Measurements from ENCODE around the gene CERS6. TPM values are rescaled to one million over a fixed set of nuclear protein-coding genes. Genes with fewer than 3 reads are reported as not detected.

The CERS6 gene
- total and polyA plus RNA-seq, 2 donors from 2014 or later, result 9.4 to 18.8 TPM

- FAIRE-seq (no peak), DNase-seq (peak in 2 of 5 donors; percentile 31 to 53)
- Histone ChIP-seq H3K4me3 (ENCODE audit: low read length in 3 of 3) (peak overlapping the region; percentile 91 to 97 (median 94)), H3K4me1 (ENCODE audit: control insufficient read depth in 2 of 3, insufficient read depth in 2 of 3, low read depth in 1 of 3, low read length in 3 of 3) (peaks cover 3% of the 10 kb centered on the region in 3 donors), H3K27ac (ENCODE audit: low read depth in 2 of 2, low read length in 2 of 2) (peak overlapping the region; percentile 9 to 85), H3K36me3 (ENCODE audit: control insufficient read depth in 2 of 3, insufficient read depth in 3 of 3, low read length in 3 of 3) (no peaks in the 10 kb centered on the region), H3K9me3 (ENCODE audit: control insufficient read depth in 2 of 3, insufficient read depth in 1 of 3, low read length in 3 of 3) (no peaks in the 10 kb centered on the region), H3K9ac (ENCODE audit: low read length in 3 of 3) (peak overlapping the region; percentile 78 to 88 (median 83)), H3K27me3 (ENCODE audit: control insufficient read depth, insufficient read depth, low read length) (no peaks in the 10 kb centered on the region)
- no peak for TF ChIP-seq CTCF (IDR thresholded peaks at IDR 0.05; ENCODE audit: borderline replicate concordance, extremely low read depth, insufficient read depth)
- intact Hi-C loops (cut with DNase I), result no loop called here
These were observed 1.3 kb downstream of the CERS6 start for GRCh38 chr2:168457190-168457895.

- no peak overlapping the region for H3K27ac ChIP-seq (ENCODE audit: low read depth in 2 of 2, low read length in 2 of 2)
- no peak overlapping the region for H3K9ac ChIP-seq (ENCODE audit: low read length in 3 of 3)
- H3K4me1 ChIP-seq (ENCODE audit: control insufficient read depth in 2 of 3, insufficient read depth in 2 of 3, low read depth in 1 of 3, low read length in 3 of 3), result peaks cover 3% of the 10 kb centered on the region in 3 donors
- no peaks in the 10 kb centered on the region for H3K36me3 ChIP-seq (ENCODE audit: control insufficient read depth in 2 of 3, insufficient read depth in 3 of 3, low read length in 3 of 3)
- no peak for TF ChIP-seq CTCF (IDR thresholded peaks at IDR 0.05; ENCODE audit: borderline replicate concordance, extremely low read depth, insufficient read depth)
- intact Hi-C loops (cut with DNase I), result no loop called here
- H3K27me3 ChIP-seq (ENCODE audit: control insufficient read depth, insufficient read depth, low read length), result no peaks in the 10 kb centered on the region
- DNase-seq (no peak), FAIRE-seq (no peak)
- no peaks in the 10 kb centered on the region for H3K9me3 ChIP-seq (ENCODE audit: control insufficient read depth in 2 of 3, insufficient read depth in 1 of 3, low read length in 3 of 3)
- H3K4me3 ChIP-seq (ENCODE audit: low read length in 3 of 3), result peak overlapping the region; percentile 91 to 97 (median 94)
These were observed 2.1 kb downstream of the CERS6 start for GRCh38 chr2:168458139-168458538.

GRCh38 chr2:168459256-168459655 lies 3.2 kb downstream of the CERS6 start:
- no peaks in the 10 kb centered on the region for H3K9me3 ChIP-seq (ENCODE audit: control insufficient read depth in 2 of 3, insufficient read depth in 1 of 3, low read length in 3 of 3)
- intact Hi-C loops (cut with DNase I), result no loop called here
- TF ChIP-seq CTCF (IDR thresholded peaks at IDR 0.05; ENCODE audit: borderline replicate concordance, extremely low read depth, insufficient read depth), result no peak
- H3K4me3 ChIP-seq (ENCODE audit: low read length in 3 of 3), result no peak overlapping the region
- no peaks in the 10 kb centered on the region for H3K36me3 ChIP-seq (ENCODE audit: control insufficient read depth in 2 of 3, insufficient read depth in 3 of 3, low read length in 3 of 3)
- DNase-seq, result no peak
- H3K9ac ChIP-seq (ENCODE audit: low read length in 3 of 3), result no peak overlapping the region
- no peak overlapping the region for H3K27ac ChIP-seq (ENCODE audit: low read depth in 2 of 2, low read length in 2 of 2)
- peaks cover 3% of the 10 kb centered on the region in 3 donors for H3K4me1 ChIP-seq (ENCODE audit: control insufficient read depth in 2 of 3, insufficient read depth in 2 of 3, low read depth in 1 of 3, low read length in 3 of 3)
- no peaks in the 10 kb centered on the region for H3K27me3 ChIP-seq (ENCODE audit: control insufficient read depth, insufficient read depth, low read length)
- FAIRE-seq, result no peak

All from kidney (tissue), 14 donors.